HL-60/S4 treated with phorbol 12-myristate 13-acetate at 8.2 ng/mL for 4 days and 3 days (cell line): ENCODE measurements around the gene ADORA2A.

Experiments
- in situ Hi-C: fragments of 300-500 bp; cut with MboI; formaldehyde crosslinking; loops from 2 replicates; pipeline ENCODE4 v1.15.0; 2022; ENCODE audit warnings: low sequenced_read_pairs

ADORA2A gene

GRCh38 chr22:24402460-24403192 lies 24.8 kb upstream of the ADORA2A start:
- in situ Hi-C loops: no loop called here

DNA sequence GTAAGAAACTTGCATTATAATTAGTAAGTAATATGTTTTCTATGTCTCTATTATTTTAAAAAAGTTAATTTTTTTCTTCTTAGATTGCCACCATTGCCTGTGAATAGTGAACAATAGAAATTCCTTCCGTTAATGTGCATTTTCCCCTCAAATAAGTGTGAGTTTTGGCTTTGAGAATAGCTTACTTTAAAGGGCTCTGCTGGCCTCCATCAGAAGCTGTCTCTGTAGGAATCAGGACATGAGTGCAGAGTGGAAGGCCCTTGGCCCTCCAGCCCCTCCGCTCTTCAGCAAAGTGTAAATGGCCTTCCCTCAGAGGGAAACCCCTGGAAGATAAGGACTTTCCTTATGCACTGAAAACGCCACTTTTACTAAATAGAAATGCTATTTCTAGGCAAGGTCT lies 24.1 kb upstream of the ADORA2A start:
- in situ Hi-C loops: no loop called here

- in situ Hi-C loops: no loop called here
Observed at GRCh38 chr22:24404561-24405275, 22.7 kb upstream of the ADORA2A start.

DNA sequence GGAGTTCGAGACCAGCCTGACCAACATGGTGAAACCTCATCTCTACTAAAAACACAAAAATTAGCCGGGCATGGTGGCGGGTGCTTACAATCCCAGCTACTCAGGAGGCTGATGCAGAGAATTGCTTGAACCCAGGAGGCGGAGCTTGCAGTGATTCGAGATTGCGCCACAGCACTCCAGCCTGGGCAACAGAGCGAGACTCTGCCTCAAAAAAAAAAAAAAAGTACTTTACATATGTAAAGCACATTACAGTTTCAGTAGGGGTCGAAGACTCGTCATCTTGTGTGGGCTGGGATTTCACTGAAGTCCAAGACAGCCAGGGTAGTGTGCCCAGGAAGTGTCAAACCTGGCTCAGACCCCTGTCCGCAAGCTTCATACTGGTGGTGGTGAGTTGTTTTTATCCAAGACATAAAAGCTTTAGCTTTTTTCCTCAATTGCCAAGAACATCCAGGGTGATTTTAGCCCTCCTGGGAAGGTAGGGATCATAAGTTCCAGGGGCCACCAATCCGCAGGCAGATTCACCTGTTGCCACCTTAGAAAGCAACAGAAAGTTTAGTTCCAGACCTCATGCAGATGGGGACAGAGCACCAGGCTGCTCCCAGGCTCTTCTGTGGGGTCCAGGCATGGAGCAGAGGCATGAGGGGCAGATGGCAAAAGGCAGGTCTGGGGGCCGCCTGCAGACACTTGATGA lies 21.6 kb upstream of the ADORA2A start:
- in situ Hi-C loops: no loop called here

DNA sequence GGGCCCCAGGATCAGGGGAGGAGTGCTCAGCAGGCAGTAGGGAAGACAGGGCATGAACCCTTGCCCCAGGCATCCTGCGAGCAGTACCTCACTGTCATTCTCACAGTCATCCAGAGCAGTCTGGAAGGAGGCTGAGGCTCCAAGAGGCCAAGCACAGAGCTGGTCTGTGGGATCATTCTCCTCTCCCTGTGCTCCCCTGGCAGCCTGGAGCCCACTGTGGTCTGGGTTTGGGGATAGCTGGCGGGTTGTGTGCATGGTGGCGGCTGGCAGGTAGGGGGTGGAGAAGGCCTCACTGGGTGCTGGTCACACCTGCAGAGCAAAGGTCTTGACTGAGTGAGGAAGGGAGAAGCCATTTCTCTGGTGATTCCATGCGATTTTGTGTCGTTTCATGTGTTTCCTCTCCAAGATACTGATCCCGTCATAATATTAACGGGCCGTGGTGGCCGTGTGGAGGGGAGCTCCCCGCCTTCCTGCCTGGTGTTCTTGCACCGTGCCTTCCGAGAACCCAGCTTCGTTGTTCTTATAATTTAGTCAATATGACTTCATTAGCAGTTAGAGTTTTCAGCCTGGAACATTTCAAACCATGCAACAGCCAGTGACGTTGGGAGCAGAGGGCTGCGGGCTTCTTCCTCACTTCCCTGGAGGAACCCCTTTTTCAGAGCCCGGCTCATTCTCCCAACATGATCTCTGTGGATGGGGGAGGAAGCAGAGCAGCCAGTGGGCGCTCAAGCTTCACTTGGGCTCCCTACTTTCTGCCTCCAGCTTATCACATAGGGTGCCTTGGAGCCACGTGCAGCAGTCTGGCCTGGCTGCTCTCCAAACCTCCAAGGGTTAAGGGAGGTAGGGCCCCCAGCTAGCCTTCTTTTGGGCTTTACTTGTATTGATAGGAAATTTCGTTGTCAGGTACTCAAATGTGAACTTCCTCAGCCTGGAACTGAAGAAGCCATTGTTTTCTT lies 20.8 kb upstream of the ADORA2A start:
- in situ Hi-C loops: no loop called here

DNA sequence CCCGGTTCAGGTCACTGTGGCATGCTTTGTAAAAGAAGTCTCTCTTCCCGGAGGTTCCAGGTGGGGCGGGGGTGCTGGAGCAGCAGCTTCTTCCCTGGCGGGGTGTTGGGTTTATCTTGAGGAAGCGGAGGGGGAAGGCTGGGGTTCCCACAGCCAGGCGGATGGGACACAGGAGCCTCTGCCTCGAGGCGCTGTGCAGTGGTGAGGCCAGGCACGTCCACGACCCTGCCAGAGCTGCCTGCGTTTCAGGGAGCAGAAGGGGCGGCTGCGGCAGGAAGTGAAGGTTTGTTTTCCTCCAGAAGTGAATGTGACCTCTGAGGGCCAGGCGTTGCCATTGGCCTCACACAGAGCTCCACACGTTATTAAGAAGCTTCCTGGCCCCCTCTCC lies 20.1 kb upstream of the ADORA2A start:
- in situ Hi-C loops: no loop called here

- in situ Hi-C loops: no loop called here
Observed at GRCh38 chr22:24407884-24408283, 19.5 kb upstream of the ADORA2A start.

DNA sequence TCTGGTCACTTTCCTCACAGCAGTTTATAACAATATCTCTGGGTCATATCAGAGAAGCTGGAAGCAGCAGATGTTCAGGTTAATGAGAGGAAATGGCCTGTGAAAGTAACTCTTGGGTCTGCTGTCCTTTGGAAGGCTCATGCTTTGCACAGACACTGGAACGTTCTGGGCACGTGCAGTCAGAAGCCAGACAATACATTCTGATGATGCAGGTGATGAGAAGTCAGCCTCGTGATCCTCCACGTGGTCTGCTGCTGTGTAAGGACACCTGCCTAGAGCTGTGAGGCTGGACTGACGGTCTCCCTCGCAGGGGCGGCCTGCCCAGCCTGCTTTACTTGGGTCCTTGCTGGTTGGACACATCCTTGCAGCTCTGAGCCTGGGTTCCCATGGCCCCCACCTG lies 18.8 kb upstream of the ADORA2A start:
- in situ Hi-C loops: no loop called here

DNA sequence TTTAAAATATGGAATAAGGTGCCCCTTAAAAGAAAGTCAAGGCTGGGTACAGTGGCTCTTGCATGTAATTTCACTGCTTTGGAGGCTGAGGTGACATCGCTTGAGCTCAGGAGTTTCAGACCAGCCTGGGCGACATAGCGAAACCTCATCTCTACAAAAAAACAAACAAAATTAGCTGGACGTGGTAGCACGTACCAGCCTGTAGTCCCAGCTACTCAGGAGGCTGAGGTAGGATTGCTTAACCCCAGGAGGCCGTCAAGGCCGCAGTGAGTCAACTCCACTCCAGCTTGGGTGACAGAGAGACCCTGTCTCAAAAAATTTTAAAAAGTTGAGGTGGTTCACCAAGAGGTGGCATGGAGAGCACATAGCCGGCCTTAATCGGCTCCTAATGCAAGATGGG lies 17.7 kb upstream of the ADORA2A start:
- in situ Hi-C loops: loop anchor here (10.0 kb wide), 1 partner anchor 85 kb away; no protein-coding TSS in a partner anchor

- in situ Hi-C loops: loop anchor here (10.0 kb wide), 1 partner anchor 85 kb away; no protein-coding TSS in a partner anchor
Observed at GRCh38 chr22:24410110-24410856, 17.1 kb upstream of the ADORA2A start.

- in situ Hi-C loops: loop anchor here (10.0 kb wide), 1 partner anchor 87 kb away; no protein-coding TSS in a partner anchor
Observed at GRCh38 chr22:24411256-24412004, 16.0 kb upstream of the ADORA2A start.

DNA sequence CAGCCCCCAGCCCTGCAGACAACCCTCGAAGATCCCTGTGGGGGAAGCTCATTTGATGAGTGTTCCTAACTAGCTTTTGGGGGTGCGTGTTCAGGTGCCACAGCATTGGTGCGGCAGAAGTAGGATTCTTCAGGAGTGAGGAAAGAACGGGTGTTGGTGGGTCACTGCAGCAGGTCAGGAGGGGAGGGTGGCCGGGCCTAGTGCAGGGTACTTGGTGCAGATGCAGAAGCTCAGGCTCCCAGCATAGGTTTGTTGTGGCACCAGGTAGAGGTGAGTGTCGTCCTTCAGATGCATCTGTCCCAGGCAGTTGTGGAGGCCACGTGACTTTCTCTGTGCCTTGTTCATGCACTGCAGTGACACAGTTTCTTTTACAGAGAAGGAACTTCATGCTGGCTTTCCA lies 15.1 kb upstream of the ADORA2A start:
- in situ Hi-C loops: loop anchor here (10.0 kb wide), 1 partner anchor 87 kb away; no protein-coding TSS in a partner anchor

DNA sequence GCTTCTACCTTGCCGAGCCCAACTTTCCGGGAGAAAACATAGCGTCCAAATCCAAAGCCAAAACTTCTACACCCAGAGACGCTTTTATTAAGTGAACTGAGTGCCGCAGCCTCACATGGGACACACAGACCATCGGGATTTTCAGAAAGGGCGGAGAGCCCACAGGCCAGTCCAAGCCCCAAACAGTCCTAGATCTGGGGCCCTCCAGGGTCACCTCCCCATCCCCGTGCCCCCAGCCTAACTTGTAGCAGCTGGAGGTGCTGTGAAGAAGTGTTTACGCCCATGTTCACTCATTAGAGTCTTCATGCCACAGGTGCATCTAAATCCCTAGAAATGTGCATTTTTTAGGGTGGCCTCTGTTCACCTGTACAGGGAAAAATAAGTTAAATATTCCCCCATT lies 14.1 kb upstream of the ADORA2A start:
- in situ Hi-C loops: loop anchor here (10.0 kb wide), 1 partner anchor 88 kb away; no protein-coding TSS in a partner anchor

- in situ Hi-C loops: loop anchor here (10.0 kb wide), 1 partner anchor 89 kb away; no protein-coding TSS in a partner anchor
Observed at GRCh38 chr22:24413736-24414385, 13.5 kb upstream of the ADORA2A start.

DNA sequence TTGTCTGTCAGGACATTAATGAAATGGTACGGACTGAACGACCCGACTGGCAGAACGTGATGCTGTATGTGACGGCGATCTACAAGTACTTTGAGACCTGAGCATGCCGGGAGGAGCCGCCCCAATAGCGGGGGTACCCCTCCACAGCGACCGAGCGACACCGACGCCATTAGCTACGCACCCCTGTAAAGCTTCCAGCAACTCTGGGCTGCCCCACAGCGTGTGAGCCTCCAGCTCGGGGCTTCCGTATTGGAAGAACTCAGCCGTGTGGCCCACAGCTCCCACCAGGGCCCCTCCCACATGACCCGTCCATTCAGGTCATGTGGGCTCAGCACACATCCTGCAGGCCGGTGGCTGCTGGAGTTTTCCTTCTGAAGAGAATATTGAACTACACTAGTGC lies 12.9 kb upstream of the ADORA2A start:
- in situ Hi-C loops: loop anchor here (10.0 kb wide), 1 partner anchor 90 kb away; no protein-coding TSS in a partner anchor

GRCh38 chr22:24414984-24415945 lies 12.1 kb upstream of the ADORA2A start:
- in situ Hi-C loops: loop anchor here (10.0 kb wide), 1 partner anchor 90 kb away; no protein-coding TSS in a partner anchor

DNA sequence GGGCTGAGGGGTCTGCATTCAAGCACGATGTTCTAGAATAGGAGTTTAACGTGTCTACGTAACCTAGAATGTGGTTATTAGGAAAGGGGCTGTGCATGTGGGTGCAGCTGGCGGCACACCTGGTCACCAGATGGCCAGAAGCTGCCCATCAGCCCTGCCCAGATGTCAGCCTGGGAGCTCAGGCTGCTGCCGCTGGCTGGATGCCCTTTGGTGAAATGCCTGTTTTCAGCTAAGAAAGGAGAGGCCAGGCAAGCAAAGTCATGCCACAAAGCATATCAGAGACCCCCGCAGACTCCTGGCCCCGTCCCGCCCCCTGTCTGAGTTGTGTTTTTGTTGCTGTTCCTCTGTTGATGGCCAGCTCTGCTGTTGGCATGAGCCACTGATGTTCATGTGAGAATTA lies 11.3 kb upstream of the ADORA2A start:
- in situ Hi-C loops: loop anchor here (10.0 kb wide), 1 partner anchor 91 kb away; no protein-coding TSS in a partner anchor
